GM12878 (cell line): ENCODE results near the gene PSMF1. TPM values are rescaled to one million over a fixed set of nuclear protein-coding genes. Genes with fewer than 3 reads are reported as not detected.

Source experiments
- ATAC-seq: fragments of 200-7000 bp; cut with Tn5 transposase; 3 replicates; pipeline ENCODE4 v1.9.1; 2020; ENCODE audit warnings: mild to moderate bottlenecking, moderate library complexity
- BruUV-seq: library from RNA; stranded (reverse); fragments of 400-500 nt; replicated peaks from 2 replicates; lab custom pipeline; 2021; lab: Mats Ljungman, UMichigan
- CTCF ChIA-PET: fragments of 300-600 bp; sonication (Branson Sonifier 250); formaldehyde crosslinking; extraction: SDS; loops from one replicate; lab custom pipeline; 2021; ENCODE audit warnings: inconsistent platforms; lab: Yijun Ruan, JAX
- POLR2A ChIA-PET: fragments of 350-600 bp; formaldehyde crosslinking; extraction: SDS; loops from one replicate; lab custom pipeline; 2021; ENCODE audit warnings: inconsistent platforms; lab: Charles Lee
- RAD21 ChIA-PET: fragments of 300-600 bp; sonication (Branson Sonifier 250); formaldehyde crosslinking; loops from one replicate; lab custom pipeline; 2023; ENCODE audit warnings: antibody characterized with exemption; ENCODE audit not compliant: unreplicated experiment; lab: Charles Lee
- SMC1A ChIA-PET: fragments of 300-600 bp; sonication (Branson Sonifier 250); formaldehyde crosslinking; loops from one replicate; lab custom pipeline; 2023; ENCODE audit not compliant: unreplicated experiment, uncharacterized antibody; lab: Charles Lee
- DNase-seq: peaks from one replicate; pipeline ENCODE4 v3.0.0-alpha.2; 2011; ENCODE audit warnings: low read depth, low spot score
- FAIRE-seq: peaks from 3 replicates; lab custom pipeline; 2011; peaks lifted over from hg19 to GRCh38; lab: Jason Lieb, UNC
- H2AFZ ChIP-seq: 2 replicates; pipeline ENCODE4 v1.6.0; 2011; ENCODE audit warnings: low read depth, low read length, control low read depth; ENCODE audit not compliant: control insufficient read depth
- H3K27ac ChIP-seq: 2 replicates; pipeline ENCODE4 v1.5.1; 2011; ENCODE audit warnings: control low read depth; ENCODE audit not compliant: control insufficient read depth, insufficient read depth
- H3K27me3 ChIP-seq, 2 experiments: replicated peaks in 1 of 2; 2 replicates each; pipeline versions ENCODE4 v1.6.0 to v1.6.1; 2011; ENCODE audit warnings: low read length in 1 of 2; ENCODE audit not compliant: control insufficient read depth in 2 of 2, insufficient read depth in 2 of 2
- H3K36me3 ChIP-seq, 2 experiments: 2 replicates each; pipeline ENCODE4 v1.5.1; 2011; ENCODE audit warnings: low read length in 1 of 2; ENCODE audit not compliant: control insufficient read depth in 2 of 2, insufficient read depth in 2 of 2
- H3K4me1 ChIP-seq: 2 replicates; pipeline ENCODE4 v1.6.1; 2011; ENCODE audit warnings: mild to moderate bottlenecking, low read length, moderate library complexity, mixed read lengths; ENCODE audit not compliant: control insufficient read depth, insufficient read depth
- H3K4me2 ChIP-seq: 2 replicates; pipeline ENCODE4 v1.6.0; 2011; ENCODE audit warnings: control low read depth; ENCODE audit not compliant: control insufficient read depth, insufficient read depth
- H3K4me3 ChIP-seq: fragments of 200-600 bp; sonication (generic); 2 replicates; pipeline ENCODE4 v1.5.1; 2016
- H3K79me2 ChIP-seq: 2 replicates; pipeline ENCODE4 v1.6.0; 2011; ENCODE audit warnings: low read length; ENCODE audit not compliant: control insufficient read depth, insufficient read depth
- H3K9ac ChIP-seq: 2 replicates; pipeline ENCODE4 v1.8.0; 2011; ENCODE audit warnings: low read length, control low read depth, mixed read lengths; ENCODE audit not compliant: control insufficient read depth, insufficient read depth
- H3K9me3 ChIP-seq: replicated peaks from 3 replicates; pipeline ENCODE4 v1.5.1; 2011; ENCODE audit warnings: mild to moderate bottlenecking, low read length; ENCODE audit not compliant: control insufficient read depth, insufficient read depth
- H4K20me1 ChIP-seq: 2 replicates; pipeline ENCODE4 v1.6.0; 2011; ENCODE audit not compliant: control insufficient read depth, insufficient read depth
- BRCA1 ChIP-seq: IDR thresholded peaks from 2 replicates; pipeline ENCODE4 v1.6.1; 2011; ENCODE audit warnings: low read depth, low read length, improper control_type of control experiment
- CBX5 ChIP-seq: sonication (generic); IDR thresholded peaks from 2 replicates; pipeline ENCODE4 v1.6.1; 2016; ENCODE audit warnings: low read depth, moderate library complexity, mild to moderate bottlenecking, inconsistent platforms
- EED ChIP-seq: sonication (generic); IDR thresholded peaks from 2 replicates; pipeline ENCODE4 v1.6.1; 2016; ENCODE audit warnings: antibody characterized with exemption, low read depth
- FOS ChIP-seq: IDR thresholded peaks from 3 replicates; pipeline ENCODE4 v1.6.1; 2011; ENCODE audit warnings: borderline replicate concordance; ENCODE audit not compliant: insufficient read length; ENCODE audit errors: extremely low read depth
- JUNB ChIP-seq: IDR thresholded peaks from 2 replicates; pipeline ENCODE4 v1.6.1; 2016; ENCODE audit warnings: antibody characterized with exemption, mild to moderate bottlenecking
- NFYA ChIP-seq: IDR thresholded peaks from 2 replicates; pipeline ENCODE4 v1.6.1; 2011; ENCODE audit warnings: low read depth, mild to moderate bottlenecking, low read length, improper control_type of control experiment, borderline replicate concordance
- POLR2AphosphoS5 ChIP-seq: IDR thresholded peaks from 2 replicates; pipeline ENCODE4 v1.6.1; 2011; ENCODE audit warnings: mild to moderate bottlenecking, low read length, inconsistent platforms
- RAD51 ChIP-seq: fragments of 450-650 bp; IDR thresholded peaks from 2 replicates; pipeline ENCODE4 v1.6.1; 2016; ENCODE audit warnings: moderate library complexity, mild to moderate bottlenecking, inconsistent platforms
- STAT1 ChIP-seq: fragments of 450-650 bp; conservative IDR thresholded peaks from 2 replicates; pipeline ENCODE4 v1.6.1; 2014; ENCODE audit warnings: antibody characterized with exemption, mild to moderate bottlenecking
- TCF3 ChIP-seq: IDR thresholded peaks from 2 replicates; pipeline ENCODE4 v1.6.1; 2012; ENCODE audit warnings: low read depth, mild to moderate bottlenecking, low read length, borderline replicate concordance; ENCODE audit not compliant: insufficient read depth
- YY1 ChIP-seq: IDR thresholded peaks from 2 replicates; pipeline ENCODE4 v1.6.1; 2011; ENCODE audit warnings: low read depth, mild to moderate bottlenecking, low read length
- WGBS: methylation state at CpG from one replicate; pipeline ENCODE4 v1.1.6; 2016; ENCODE audit warnings: low lambda C conversion rate; ENCODE audit not compliant: insufficient replicate concordance, insufficient coverage; ENCODE audit errors: missing lambda C conversion rate; 5-methylcytosine and 5-hydroxymethylcytosine counted together
- in situ Hi-C: fragments of 300-500 bp; cut with MboI; formaldehyde crosslinking; loops from 9 replicates; pipeline ENCODE4 v1.14.3; 2018; ENCODE audit warnings: mixed read lengths
- intact Hi-C: fragments of 100-400 bp; cut with micrococcal nuclease; formaldehyde crosslinking; loops from one replicate; pipeline ENCODE4 v1.14.2; 2022; ENCODE audit not compliant: unreplicated experiment
- polyA plus RNA-seq, 11 experiments: library from polyadenylated mRNA; depleted of rRNA in 4 of 11; unstranded in 6 of 11; stranded (reverse) in 5 of 11; fragments of >200 nt; fragmentation: Nextera tagmentation in 4 of 11; fragmentation: Illumina TruSeq in 1 of 11; extraction: Ambion mirVana in 4 of 11; extraction: Trizol in 1 of 11; gene quantifications; 1 replicate in 1 of 11; 2 replicates in 10 of 11; pipeline versions ENCODE4 v1.2.1 to v1.2.3, GENCODE V29; 2011 to 2016; ENCODE audit warnings: inconsistent platforms in 2 of 11, missing spikeins in 2 of 11, low read depth in 1 of 11
- total RNA-seq, 4 experiments: library from RNA; depleted of rRNA in 3 of 4; stranded (reverse); fragments of >200 nt in 3 of 4; fragmentation: Illumina TruSeq in 1 of 4; extraction: Trizol in 1 of 4; gene quantifications; 2 replicates each; pipeline versions ENCODE4 v1.2.1 to v1.2.3, GENCODE V29; 2013 to 2021
- TF ChIP-seq, protein P1 (sequence below): fragments of 450-650 bp; IDR thresholded peaks from 2 replicates; pipeline ENCODE4 v1.6.1; 2017; ENCODE audit warnings: antibody characterized with exemption, mild to moderate bottlenecking, moderate library complexity
- TF ChIP-seq, protein P2 (sequence below), 3 experiments: IDR thresholded peaks in 2 of 3; conservative IDR thresholded peaks in 1 of 3; 2 replicates each; pipeline ENCODE4 v1.5.1; 2011; ENCODE audit warnings: low read depth in 3 of 3, low read length in 3 of 3, mild to moderate bottlenecking in 3 of 3, control low read depth in 2 of 3, moderate library complexity in 2 of 3, inconsistent platforms in 1 of 3, mixed read lengths in 1 of 3; ENCODE audit not compliant: control insufficient read depth in 2 of 3, insufficient read depth in 1 of 3; ENCODE audit errors: extremely low read depth in 1 of 3
- TF ChIP-seq, protein P3 (sequence below): IDR thresholded peaks from 2 replicates; pipeline ENCODE4 v1.6.1; 2012; ENCODE audit warnings: low read depth, low read length, improper control_type of control experiment
- TF ChIP-seq, protein P4 (sequence below): fragments of 450-650 bp; IDR thresholded peaks from 2 replicates; pipeline ENCODE4 v1.6.1; 2018; ENCODE audit warnings: mild to moderate bottlenecking, low read depth, moderate library complexity; ENCODE audit not compliant: partially characterized antibody

PSMF1 gene
- total and polyA plus RNA-seq, 10 of the 15 experiments (the other 5 are each of a cell fraction or from before 2014, with no cell fraction given), result 14.2 to 173 (median 40.6) TPM

DNA sequence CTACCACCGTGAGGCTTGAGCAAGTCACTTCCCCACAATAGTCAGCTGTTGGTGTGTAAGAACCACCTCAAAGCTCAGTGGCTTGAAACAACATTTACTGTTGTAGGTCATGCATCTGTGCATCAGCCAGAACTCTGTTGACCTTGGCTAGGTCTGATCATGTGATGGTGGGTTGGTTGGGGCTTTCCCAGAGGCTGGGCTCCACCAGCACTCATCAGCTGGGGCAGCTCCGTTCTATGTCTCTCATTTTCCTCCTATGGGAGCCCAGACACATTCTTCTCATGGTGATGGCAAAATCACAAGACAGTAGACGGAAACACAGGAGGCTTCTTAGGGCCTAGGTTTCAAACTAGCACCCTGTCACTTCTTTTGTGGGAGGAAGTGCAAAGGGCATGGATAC is 42.8 kb upstream of the PSMF1 start:
- Histone ChIP-seq H3K36me3 (no peaks in the 10 kb centered on the region), H3K4me1 (no peaks in the 10 kb centered on the region), H3K79me2 (no peaks in the 10 kb centered on the region), H3K4me2 (no peak overlapping the region), H3K27ac (no peak overlapping the region), H3K27me3 (no peaks in the 10 kb centered on the region; a peak in 1 of 4 replicates), H3K9ac (no peak overlapping the region), H4K20me1 (no peaks in the 10 kb centered on the region), H3K9me3 (no peaks in the 10 kb centered on the region; the same call in 2 of the 3 replicates), H2AFZ (no peak overlapping the region), H3K4me3 (no peak overlapping the region)
- intact Hi-C loops, result no loop called here
- ChIA-PET SMC1A (no interaction called here), CTCF (interaction anchor here (0.6 to 1.3 kb wide), 2 partner anchors 9 kb away, joined by 3 to 5 read pairs; no protein-coding TSS in a partner anchor), POLR2A (no interaction called here), RAD21 (no interaction called here)
- whole genome bisulfite sequencing, result 25% methylated on average over 3 of the region's 3 CpGs
- in situ Hi-C loops, result no loop called here
- FAIRE-seq (peak; percentile 88), DNase-seq (peak; percentile 21), ATAC-seq (peak; percentile 84)
- BruUV-seq, result no TSS peak
- TF ChIP-seq, protein P1, sequence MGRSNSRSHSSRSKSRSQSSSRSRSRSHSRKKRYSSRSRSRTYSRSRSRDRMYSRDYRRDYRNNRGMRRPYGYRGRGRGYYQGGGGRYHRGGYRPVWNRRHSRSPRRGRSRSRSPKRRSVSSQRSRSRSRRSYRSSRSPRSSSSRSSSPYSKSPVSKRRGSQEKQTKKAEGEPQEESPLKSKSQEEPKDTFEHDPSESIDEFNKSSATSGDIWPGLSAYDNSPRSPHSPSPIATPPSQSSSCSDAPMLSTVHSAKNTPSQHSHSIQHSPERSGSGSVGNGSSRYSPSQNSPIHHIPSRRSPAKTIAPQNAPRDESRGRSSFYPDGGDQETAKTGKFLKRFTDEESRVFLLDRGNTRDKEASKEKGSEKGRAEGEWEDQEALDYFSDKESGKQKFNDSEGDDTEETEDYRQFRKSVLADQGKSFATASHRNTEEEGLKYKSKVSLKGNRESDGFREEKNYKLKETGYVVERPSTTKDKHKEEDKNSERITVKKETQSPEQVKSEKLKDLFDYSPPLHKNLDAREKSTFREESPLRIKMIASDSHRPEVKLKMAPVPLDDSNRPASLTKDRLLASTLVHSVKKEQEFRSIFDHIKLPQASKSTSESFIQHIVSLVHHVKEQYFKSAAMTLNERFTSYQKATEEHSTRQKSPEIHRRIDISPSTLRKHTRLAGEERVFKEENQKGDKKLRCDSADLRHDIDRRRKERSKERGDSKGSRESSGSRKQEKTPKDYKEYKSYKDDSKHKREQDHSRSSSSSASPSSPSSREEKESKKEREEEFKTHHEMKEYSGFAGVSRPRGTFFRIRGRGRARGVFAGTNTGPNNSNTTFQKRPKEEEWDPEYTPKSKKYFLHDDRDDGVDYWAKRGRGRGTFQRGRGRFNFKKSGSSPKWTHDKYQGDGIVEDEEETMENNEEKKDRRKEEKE, result no peak
- TF ChIP-seq, protein P2, sequence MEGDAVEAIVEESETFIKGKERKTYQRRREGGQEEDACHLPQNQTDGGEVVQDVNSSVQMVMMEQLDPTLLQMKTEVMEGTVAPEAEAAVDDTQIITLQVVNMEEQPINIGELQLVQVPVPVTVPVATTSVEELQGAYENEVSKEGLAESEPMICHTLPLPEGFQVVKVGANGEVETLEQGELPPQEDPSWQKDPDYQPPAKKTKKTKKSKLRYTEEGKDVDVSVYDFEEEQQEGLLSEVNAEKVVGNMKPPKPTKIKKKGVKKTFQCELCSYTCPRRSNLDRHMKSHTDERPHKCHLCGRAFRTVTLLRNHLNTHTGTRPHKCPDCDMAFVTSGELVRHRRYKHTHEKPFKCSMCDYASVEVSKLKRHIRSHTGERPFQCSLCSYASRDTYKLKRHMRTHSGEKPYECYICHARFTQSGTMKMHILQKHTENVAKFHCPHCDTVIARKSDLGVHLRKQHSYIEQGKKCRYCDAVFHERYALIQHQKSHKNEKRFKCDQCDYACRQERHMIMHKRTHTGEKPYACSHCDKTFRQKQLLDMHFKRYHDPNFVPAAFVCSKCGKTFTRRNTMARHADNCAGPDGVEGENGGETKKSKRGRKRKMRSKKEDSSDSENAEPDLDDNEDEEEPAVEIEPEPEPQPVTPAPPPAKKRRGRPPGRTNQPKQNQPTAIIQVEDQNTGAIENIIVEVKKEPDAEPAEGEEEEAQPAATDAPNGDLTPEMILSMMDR (IDR thresholded peaks at IDR 0.05 in 2 of 3, conservative IDR thresholded peaks at IDR 0.05 in 1 of 3; ENCODE audit: control insufficient read depth in 2 of 3, extremely low read depth in 1 of 3, insufficient read depth in 1 of 3, low read depth in 3 of 3, low read length in 3 of 3), result no peak
- TF ChIP-seq CBX5 (no peak), NFYA (no peak), EED (no peak), RAD51 (peak; percentile 41; the same call in 1 of the 2 replicates), FOS (no peak), STAT1 (no peak), YY1 (no peak), TCF3 (no peak), POLR2AphosphoS5 (no peak), BRCA1 (no peak), JUNB (no peak)
- TF ChIP-seq, protein P3, sequence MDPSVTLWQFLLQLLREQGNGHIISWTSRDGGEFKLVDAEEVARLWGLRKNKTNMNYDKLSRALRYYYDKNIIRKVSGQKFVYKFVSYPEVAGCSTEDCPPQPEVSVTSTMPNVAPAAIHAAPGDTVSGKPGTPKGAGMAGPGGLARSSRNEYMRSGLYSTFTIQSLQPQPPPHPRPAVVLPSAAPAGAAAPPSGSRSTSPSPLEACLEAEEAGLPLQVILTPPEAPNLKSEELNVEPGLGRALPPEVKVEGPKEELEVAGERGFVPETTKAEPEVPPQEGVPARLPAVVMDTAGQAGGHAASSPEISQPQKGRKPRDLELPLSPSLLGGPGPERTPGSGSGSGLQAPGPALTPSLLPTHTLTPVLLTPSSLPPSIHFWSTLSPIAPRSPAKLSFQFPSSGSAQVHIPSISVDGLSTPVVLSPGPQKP, result no peak
- TF ChIP-seq, protein P4, sequence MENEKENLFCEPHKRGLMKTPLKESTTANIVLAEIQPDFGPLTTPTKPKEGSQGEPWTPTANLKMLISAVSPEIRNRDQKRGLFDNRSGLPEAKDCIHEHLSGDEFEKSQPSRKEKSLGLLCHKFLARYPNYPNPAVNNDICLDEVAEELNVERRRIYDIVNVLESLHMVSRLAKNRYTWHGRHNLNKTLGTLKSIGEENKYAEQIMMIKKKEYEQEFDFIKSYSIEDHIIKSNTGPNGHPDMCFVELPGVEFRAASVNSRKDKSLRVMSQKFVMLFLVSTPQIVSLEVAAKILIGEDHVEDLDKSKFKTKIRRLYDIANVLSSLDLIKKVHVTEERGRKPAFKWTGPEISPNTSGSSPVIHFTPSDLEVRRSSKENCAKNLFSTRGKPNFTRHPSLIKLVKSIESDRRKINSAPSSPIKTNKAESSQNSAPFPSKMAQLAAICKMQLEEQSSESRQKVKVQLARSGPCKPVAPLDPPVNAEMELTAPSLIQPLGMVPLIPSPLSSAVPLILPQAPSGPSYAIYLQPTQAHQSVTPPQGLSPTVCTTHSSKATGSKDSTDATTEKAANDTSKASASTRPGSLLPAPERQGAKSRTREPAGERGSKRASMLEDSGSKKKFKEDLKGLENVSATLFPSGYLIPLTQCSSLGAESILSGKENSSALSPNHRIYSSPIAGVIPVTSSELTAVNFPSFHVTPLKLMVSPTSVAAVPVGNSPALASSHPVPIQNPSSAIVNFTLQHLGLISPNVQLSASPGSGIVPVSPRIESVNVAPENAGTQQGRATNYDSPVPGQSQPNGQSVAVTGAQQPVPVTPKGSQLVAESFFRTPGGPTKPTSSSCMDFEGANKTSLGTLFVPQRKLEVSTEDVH, result no peak
